Inflammatory macrophage treated with lipopolysaccharide for 4 hours (primary cell): ENCODE results near the gene ETV4.
A peak's percentile ranks its signal among the peaks of the same experiment; 100 is the strongest.
"Not testable (repeated sequence)": the region's sequence is repeated elsewhere in the genome, so short reads cannot be mapped to it uniquely, and the experiment has no call there.

ENCODE experiments used
- DNase-seq: peaks from one replicate; pipeline ENCODE4 v3.0.0-alpha.2; 2020

ETV4 gene

GRCh38 chr17:43509440-43509839 is 36.7 kb downstream of the ETV4 start:
- DNase-seq: not testable (repeated sequence)

GRCh38 chr17:43490621-43491020 is 55.5 kb downstream of the ETV4 start:
- DNase-seq: no peak

- peak; percentile 99 for DNase-seq
These were observed 62.2 kb downstream of the ETV4 start, which contains the start of gene DHX8 for GRCh38 chr17:43483674-43484551. TSS of gene DHX8 (plus strand) at chr17:43483975. CDS start at chr17:43484038, 63 bp downstream.

GRCh38 chr17:43482103-43483012 is 63.8 kb downstream of the ETV4 start:
- DNase-seq: no peak

- no peak for DNase-seq
These were observed 66.2 kb downstream of the ETV4 start for GRCh38 chr17:43479948-43480347.
